Stimulated activated CD8-positive, alpha-beta memory T cell treated with anti-CD3 and anti-CD28 coated beads, Interleukin-4, amount 100 ng/mL, for 1 hour (primary cell): ENCODE results near the gene KATNAL1.

Experiments used
- DNase-seq, 2 donors: peaks; one replicate each; pipeline ENCODE4 v3.0.0-alpha.2; 2020; ENCODE audit warnings: low read depth in 2 of 2, low spot score in 1 of 2

The KATNAL1 gene

DNA sequence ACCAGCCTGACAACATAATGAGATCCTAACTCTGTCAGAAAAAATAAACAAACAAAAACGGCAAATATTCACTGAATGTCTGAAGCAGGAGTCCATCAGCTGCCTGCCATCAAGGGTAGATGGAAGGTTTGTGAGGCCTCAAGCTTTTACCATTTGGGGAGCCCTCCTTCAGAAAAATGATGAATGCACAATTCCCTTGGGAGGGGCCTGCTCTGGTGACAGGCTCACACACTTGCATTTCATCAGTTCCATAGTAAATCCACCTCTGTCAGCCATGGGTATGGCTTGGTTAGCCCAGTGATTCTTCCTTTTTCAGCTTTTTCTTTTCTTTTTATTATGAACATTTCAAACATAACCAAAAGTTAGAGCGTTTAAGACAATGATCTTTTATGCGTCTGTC lies 26.3 kb upstream of the KATNAL1 start:
- DNase-seq: no peak

DNA sequence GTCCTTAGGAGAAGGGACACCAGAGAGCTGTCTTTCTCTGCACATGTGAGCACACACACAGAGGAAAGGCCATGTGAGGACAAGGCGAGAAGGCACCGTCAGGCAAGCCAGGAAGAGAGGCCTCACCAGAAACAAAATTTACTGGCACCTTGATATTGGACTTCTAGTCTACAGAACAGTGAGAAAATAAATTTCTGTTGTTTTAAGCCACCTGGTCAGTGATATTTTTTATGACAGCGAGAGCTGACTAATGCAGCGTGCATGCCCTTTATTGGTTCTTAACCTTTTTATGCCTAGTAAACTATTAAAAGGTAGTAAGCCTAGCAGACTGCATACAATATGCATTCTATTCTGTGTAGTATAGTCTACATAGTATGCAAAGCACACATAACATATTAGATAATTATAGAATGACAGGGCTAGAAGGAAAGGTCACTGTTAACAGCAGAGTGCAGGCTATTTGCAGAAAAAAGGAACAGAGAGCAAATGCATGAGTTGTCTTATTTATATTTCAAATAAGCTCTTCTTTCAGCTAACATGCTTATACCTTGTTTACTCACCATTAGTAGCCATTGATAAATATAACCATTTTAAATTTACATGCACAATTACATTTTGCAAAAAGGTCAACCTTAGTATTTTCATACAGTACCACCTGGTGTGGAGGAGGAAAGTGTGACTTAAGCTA lies 25.2 kb upstream of the KATNAL1 start:
- no peak for DNase-seq

DNA sequence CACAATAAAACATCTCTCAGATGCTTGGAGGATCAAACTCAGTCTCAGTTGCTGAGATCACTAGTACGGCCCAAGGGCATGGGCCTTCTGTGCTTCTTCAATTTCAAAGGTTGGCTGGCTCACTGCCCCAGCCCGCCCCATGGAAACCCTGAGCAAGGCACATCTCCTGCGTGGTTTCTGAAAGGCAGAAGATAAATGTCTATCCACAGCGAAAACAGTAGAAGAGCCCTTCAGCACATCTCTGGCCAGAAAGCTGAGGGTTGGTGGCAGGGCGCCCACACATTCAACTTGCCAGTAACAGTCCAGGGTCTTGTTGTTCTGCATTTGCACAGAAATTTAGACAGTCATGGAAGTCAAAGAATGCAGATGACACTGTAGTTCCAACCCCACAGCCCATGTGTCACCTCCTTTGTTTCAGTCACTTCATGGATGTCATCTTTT lies 24.0 kb upstream of the KATNAL1 start:
- DNase-seq: no peak

DNA sequence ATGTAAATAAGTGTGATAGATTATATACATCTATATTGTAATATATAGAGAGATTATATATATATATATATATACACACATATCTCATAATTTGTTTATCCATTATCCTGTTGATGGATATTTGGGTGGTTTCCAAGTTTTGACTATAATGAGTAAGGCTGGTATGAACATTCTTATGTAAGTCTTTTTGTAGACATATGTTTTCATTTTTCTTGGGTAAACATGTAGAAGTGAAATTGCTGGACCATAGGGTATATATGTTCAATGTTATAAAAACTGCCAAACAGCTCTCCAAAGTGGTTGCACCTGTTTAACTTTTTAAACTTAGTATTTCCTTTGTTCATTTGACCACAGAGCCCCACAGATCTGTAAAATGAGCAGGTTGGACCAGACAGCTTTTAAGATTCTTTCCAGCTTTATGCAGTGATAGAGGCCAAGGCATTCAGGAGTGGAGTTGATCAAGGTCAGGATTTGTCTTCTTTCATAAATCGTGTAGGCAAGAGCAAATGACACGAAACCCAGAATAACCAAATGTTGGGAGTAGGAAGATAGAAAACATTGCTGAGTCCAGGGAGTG lies 21.7 kb upstream of the KATNAL1 start:
- no peak for DNase-seq

DNA sequence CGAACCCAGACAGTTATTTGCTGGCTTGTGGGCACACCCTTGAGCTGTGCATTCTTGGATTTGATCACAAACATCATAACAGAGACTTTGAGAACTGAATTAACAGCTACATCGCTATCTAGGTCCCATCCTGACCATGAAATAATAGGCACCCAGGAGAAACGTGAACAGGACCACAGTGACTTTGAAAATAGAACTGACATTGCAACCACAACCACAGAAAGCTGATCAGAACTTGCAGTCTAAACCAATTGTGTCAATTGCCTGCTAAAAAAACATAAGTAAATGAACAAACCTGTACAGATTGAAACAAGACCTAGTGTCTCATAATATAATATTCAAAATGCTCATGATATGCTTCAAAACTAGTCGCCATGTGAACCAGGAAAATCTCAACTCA lies 18.3 kb upstream of the KATNAL1 start:
- DNase-seq: no peak

DNA sequence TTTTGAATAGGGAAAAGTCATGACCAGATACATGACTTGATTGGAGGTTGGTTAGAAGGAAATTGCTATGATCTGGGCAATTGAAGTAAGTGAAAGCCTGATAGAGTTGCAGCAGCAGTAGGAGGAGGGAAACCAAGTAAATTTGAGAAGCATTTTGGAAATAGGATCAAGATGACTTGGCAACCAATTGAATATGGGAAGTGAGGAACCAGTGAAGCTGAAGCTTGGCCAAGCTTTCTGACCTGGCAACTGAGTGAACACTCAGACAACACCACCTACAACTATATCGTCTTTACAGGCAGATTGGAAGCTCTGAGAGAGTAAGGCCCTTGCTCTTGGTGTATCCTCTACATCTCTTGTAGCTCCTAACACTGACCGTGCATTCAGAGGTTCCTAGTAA lies 16.2 kb upstream of the KATNAL1 start:
- no peak for DNase-seq

DNA sequence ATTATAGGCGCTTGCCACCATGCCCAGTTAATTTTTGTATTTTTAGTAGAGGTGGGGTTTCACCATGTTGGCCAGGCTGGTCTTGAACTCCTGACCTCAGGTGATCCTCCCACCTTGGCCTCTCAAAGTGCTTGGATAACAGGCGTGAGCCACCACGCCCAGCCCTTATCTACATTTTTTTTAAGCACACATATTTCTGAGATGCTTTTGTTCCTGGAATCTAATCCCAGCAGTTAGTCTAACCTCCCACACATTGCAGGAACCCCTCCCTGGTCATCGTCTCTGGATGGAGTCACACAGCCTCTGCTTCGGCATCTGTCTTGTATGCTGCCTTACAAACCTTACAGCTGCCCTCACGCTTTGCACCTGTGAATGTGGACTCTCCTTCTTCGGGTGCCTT lies 15.1 kb upstream of the KATNAL1 start:
- no peak for DNase-seq

DNA sequence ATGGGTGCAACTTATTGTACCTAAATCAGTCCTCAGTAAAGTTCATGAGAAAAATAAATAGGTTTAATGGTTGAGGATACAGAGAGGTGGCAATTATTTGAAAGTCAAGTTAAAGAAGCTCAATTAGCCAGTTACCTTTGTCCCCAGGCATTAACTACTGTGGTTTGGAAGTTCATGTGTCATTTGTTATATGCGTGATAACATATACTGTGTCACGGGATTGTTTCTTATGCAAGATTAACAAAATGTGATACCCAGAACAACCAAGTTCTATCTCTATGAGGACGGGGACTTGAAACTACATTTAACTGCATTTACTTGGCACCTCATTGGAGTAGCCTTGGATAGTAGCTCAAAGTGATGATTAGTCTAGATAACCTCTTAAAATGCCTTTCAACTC lies 13.9 kb upstream of the KATNAL1 start:
- no peak for DNase-seq

DNA sequence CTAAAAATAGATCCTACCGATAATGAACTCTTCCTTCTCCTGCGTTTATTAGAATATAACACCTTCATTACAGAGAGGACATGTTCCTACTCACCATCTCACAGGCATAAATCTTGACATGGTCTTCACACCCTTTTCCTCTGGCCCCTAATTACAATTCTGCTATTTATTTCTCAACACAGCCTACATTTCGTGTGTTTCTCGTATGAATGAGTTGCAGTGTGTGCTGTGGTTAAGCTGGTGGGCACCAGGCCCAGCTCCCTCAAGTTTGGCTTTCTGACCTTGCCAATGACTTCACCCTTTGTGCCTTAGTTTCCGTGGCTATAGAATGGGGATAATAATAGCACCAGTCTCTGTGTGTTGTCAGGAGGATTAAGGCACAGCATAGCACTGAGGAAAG lies 12.3 kb upstream of the KATNAL1 start:
- DNase-seq: no peak

DNA sequence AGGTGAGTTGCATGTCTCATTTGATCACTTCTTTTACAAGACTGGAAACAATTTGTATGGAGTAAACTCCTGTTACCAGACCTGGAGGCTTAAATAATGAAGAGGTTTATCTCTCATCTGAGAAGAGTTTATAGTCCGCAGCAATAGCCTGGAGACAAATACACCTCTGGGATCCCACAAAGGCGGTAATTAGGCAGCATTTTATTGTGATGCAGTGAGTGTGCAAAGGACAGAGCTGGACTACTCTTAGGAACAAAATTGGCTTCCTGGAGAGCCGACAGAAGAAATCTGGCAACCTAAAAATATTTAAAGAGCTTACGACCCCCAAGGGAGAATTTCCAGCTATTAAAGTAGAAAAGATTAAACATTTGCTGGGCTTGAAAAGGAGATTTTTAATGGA lies 11.8 kb upstream of the KATNAL1 start:
- DNase-seq: no peak

DNA sequence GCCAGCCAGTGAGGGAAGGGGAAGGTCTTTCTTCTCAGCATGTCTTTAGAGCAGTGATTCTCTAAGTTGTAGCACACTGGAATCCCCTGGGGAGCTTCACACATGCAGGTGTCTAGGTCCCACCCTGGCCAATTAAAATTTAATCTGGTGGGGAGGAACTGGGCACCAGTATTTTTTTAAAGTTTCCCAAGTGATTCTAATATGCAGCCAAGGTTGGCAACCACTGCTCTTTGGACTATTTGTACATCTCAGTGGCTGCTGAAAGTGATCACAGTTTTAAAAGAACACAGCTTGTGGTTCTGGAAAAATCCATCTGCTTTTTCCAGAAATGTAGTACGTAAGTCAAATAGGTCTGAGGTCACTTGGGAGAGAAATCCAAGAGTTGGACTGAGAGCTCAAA lies 10.7 kb upstream of the KATNAL1 start:
- no peak for DNase-seq

DNA sequence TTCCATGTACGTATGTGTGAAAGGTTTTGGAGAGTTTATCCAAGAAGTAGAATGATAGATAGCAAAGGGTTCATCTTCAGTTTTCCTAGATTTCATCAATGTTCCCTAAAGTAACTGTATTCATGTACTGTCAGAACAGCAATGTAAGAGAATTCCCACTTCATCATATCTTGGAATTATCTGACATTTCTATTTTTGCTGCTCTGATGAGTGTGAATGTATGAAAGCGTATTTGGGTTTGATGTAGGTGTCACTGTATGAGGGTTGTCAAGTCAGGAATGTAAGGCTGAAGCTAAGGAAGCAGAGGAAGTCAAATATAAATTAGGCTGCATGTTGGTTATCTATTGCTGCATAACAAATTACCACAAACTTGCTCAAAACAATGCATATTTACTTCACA lies 7.2 kb upstream of the KATNAL1 start:
- no peak for DNase-seq

DNA sequence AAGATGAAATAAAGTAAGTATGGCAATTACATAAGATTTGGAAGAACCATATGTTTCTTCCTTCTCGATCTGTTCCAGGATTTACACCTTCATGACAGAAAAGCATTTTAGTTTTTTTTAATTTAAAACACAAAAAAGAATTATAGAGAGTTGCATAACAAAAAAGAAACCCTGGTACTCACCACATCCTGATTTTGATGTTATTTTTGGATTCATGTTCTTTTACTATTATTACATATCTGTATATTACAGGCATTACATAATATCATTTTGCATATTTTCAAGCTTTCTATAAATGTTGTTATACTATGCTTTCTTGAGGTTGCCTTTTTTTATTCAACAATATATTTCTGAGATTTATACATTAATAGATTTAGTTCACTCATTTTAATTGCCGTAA lies 6.7 kb upstream of the KATNAL1 start:
- no peak for DNase-seq

DNA sequence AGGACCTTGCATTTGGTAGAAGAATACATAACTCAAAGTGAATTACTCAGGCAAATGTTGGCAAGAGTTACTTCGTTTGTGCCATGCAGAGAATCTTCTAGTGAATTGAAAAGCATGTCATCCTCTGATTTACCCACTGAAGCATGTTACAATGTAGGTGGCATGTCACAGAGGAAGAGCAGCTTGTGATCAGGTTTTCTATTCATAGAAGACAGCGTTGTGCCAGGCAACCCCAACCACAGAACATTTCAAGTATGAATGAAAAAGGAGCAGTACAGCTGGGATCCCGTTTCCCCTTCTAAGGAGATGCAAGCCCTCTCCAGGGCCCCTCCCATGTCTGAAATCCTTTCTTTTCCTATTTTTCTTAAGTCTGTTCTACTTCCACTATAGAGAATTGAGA lies 6.0 kb upstream of the KATNAL1 start:
- no peak for DNase-seq

DNA sequence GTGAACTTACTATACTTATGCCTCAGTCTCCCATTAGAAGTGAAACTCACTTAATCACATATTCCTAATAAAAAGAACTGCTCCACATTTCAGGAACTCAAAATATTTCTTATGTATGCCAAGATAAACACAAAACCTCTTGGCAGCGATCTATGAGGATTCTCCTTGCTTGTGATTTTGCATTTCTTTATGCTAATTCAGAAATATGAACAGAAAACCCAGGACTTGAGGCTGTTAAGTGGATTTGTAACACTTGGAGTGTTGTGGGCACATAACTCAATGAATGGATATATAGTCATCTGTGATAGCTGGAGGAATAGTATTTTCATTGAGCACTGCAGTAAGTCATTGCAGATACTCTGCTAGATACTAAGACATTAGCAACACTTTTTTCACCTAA lies 5.6 kb upstream of the KATNAL1 start:
- DNase-seq: no peak

DNA sequence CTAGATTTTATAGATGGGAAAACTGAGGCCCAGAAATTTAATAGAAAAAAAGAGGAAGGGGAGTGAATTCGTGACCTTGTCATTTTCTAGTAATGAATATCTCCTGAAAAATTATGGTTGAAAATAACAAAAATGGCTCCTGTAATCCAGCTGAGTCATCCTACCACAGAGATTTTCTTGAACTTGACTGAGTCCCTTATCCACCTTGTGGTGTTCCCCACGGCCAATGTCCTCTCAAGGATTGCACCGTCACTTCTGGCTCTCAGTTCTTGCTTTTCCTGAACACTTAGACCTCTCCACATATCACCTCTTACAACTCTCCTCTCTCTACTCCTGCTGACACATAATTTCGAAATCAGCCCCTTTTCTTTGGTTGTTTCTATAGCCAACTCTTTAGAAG lies 1.2 kb upstream of the KATNAL1 start:
- DNase-seq: no peak

DNA sequence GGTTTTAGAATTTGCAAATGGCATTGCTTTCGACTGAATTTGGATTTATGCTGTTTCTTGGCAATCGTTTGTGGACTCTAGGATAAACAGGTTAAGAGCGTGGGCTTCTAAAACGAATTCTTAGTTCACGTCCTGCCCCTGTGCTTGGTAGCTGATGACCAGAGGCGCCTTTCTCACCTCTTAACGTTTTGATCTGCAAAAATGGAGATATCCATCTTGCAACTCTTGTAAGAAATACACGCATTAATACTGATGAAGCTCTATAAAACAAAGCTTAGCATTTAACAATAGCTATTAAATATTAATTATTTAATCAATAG lies 580 bp upstream of the KATNAL1 start:
- no peak for DNase-seq

DNA sequence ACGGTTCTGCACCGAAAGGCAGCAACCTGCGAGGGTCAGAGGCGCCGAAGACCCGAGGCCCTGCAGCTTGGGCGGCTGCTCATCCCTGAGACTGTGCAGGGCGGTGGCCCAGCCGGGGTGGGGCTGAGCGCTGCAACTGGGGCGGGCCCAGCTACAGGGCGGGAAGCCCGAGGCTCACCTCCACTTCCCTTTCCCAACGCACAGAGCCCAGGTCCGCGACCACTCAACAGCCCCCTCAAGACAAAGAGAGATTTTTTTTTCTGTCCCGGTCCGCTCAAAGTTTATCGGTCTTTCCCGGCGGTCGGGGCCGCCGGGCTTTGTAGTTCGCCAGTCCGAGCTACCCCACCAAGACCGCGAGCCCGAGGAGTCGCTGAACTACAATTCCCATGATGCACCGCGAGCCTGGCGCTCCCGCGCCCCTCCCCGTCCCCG lies 573 bp downstream of the KATNAL1 start:
- DNase-seq: peak; percentile 76 to 84

DNA sequence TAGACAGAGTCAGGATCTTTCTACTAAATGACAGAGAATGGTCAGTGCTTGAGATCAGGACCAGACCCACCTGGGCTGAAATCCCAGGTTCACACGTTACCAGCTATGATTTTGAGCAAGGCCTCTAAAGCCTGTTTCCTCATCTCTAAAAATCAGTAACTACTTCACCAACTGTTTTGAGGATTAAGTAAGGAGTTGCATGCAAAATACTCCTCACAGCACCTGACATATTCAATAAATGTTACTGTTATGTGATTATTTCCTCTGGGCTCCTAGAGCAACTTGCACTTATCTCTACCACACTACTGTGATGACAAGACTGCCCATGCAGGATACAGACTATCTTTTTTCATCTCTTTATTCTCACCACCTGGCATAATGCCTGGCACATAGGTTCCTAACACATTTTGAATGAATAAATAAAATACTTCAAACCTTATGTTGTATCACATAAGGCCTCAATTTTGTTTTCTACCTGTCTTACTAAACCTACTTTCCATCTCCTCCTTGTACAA lies 1.8 kb downstream of the KATNAL1 start:
- no peak for DNase-seq

DNA sequence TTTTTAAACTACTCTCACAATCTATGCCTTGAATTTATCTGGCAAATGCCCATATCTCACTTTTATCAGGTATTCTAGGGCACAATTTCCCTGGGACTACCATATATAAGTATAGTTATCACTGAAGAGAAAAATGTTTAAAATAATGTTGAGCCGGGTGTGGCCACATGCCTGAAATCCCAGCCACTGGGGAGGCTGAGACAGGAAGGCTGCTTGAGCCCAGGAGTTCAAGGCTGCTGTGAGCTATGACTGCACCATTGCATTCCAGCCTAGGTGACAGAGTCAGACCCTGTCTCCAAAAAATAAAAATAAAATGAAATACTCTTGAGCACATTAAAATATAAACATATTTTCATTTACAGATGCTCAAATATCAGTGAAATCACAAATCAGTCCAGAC lies 4.1 kb downstream of the KATNAL1 start:
- no peak for DNase-seq

DNA sequence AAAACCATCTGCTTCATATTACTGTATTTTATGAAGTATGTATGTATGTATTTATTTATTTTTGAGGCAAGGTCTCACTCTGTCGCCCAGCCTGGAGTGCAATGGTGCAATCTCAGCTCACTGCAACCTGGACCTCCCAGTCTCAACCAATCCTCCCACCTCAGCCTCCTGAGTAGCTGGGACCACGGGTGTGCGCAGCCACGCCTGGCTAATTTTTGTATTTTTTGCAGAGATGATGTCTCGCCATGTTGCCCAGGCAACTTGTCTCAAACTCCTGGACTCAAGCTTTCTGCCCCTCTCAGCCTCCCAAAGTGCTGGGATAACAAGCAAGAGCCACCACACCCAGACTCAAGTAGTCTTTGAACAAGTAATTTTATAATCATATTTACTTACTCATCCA lies 5.5 kb downstream of the KATNAL1 start:
- no peak for DNase-seq

DNA sequence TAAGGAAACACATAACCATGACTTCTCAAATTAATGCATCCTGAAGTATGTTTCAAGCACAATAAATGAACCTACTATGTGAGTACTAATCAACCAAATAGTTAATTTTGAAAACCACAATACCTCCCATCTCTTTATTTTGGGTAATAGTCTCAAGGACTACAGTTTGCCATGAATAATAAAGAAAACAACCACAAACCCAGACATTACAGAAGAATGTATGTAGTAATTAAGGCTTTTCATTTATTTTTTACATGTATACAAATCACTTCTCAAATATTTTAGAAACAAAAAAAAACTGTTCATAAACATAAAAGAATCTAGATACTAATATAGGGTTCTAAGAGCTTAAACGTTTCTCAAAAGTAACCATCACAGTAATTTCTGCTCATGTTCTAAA lies 6.8 kb downstream of the KATNAL1 start:
- no peak for DNase-seq

DNA sequence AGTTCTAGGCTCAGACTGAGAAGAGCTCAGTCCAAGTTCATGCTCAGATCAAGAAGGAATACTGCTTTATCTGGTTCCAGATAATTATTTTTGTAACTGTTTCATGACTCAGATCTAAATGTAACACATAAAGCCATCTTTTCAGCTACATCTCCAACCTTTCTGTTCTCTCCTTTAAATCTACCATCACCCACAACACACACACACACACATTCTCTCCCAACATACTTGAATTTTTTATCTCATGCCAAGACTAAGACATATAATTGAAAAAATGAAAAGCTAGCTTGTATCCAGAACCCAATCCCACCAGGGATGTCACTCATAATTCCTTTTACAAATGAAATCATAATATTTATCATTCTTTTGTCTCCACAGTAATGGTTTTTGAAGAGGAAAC lies 7.6 kb downstream of the KATNAL1 start:
- DNase-seq: no peak
